ENCODE data around the gene AIDA.

GRCh38 chr1:222627232-222627631 is 85.1 kb downstream of the AIDA start:
- TF ChIP-seq CTCF (conservative IDR thresholded peaks at IDR 0.05; ENCODE audit: low read length), result no peak
- TF ChIP-seq EZH2phosphoT487 (IDR thresholded peaks at IDR 0.05; ENCODE audit: borderline replicate concordance, low read depth, low read length), result no peak
